ENCODE measurements around the gene TPCN1. TPM values are rescaled to one million over a fixed set of nuclear protein-coding genes. Genes with fewer than 3 reads are reported as not detected.

Gene TPCN1
- total RNA-seq, 3 donors from 2014 or later (not counting 1 experiment from before 2014, with no cell fraction given) = 7.2 to 21.4 (median 10.7) TPM

DNA sequence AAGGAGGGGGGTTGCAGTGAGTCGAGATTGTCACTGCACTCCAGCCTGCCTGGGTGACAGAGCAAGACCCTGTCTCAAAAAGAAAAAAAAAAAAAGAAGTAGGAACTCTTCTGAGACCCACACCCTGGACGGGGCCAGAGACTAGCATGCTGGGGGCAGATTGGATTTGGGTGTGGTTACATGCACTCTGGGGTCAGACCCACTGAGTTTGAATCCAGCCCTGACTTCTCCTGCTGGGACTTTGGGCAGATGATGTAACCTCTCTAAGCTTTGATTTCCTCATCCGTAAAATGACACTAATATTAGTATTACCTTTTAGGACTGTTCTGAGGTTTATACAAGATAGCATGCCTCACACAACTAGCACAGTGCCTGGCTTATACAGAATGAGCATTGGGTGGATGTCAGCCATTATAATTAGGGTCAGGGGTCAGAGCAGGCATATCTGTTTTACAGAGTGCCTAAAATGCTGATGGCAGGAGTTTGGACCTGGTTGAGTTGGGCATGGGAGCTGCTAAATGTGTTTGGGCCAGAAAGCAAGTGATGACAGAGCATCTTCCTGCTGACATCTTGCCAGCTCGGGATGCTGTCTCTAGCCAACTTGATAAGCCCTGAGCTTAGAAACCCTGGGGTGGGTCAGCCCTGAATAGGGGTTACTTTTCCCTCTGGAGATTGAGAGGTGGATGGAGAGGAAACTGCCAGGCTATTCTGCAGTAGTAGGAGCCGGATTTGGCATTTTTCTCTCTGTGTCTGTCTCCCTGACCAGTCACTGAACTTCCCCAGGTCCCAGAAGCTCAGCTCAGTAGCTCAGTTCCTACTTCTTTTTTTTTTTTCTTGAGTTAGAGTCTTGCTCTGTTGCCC is 15.5 kb downstream of the TPCN1 start:
- Mint-ChIP-seq H3K4me3 (no peak overlapping the region), H3K27ac (no peak overlapping the region), H3K27me3 (ENCODE audit: low read depth in 2 of 2) (no peaks in the 10 kb centered on the region), H3K4me1 (peaks cover 12 to 16% of the 10 kb centered on the region in 2 donors), H3K9me3 (no peaks in the 10 kb centered on the region), H3K36me3 (no peaks in the 10 kb centered on the region)
- H3K9me3 ChIP-seq (ENCODE audit: control insufficient read depth, insufficient read depth, low read length) = no peaks in the 10 kb centered on the region
- H3K27me3 ChIP-seq (ENCODE audit: control insufficient read depth, insufficient read depth, low read length) = no peaks in the 10 kb centered on the region
- no peak overlapping the region for H3K4me3 ChIP-seq (ENCODE audit: low read length)
- H3K4me1 ChIP-seq (ENCODE audit: control insufficient read depth, insufficient read depth, low read length) = peaks cover 30% of the 10 kb centered on the region
- 78% methylated on average over 4 of the region's 5 CpGs for WGBS (ENCODE audit: insufficient coverage)
- no peak for ATAC-seq
- TF ChIP-seq, protein P1, sequence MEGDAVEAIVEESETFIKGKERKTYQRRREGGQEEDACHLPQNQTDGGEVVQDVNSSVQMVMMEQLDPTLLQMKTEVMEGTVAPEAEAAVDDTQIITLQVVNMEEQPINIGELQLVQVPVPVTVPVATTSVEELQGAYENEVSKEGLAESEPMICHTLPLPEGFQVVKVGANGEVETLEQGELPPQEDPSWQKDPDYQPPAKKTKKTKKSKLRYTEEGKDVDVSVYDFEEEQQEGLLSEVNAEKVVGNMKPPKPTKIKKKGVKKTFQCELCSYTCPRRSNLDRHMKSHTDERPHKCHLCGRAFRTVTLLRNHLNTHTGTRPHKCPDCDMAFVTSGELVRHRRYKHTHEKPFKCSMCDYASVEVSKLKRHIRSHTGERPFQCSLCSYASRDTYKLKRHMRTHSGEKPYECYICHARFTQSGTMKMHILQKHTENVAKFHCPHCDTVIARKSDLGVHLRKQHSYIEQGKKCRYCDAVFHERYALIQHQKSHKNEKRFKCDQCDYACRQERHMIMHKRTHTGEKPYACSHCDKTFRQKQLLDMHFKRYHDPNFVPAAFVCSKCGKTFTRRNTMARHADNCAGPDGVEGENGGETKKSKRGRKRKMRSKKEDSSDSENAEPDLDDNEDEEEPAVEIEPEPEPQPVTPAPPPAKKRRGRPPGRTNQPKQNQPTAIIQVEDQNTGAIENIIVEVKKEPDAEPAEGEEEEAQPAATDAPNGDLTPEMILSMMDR (IDR thresholded peaks at IDR 0.05) = no peak
- DNase-seq = no peak
- H3K36me3 ChIP-seq (ENCODE audit: control insufficient read depth, insufficient read depth, low read length) = no peaks in the 10 kb centered on the region
- intact Hi-C loops (cut with micrococcal nuclease) = no loop called here
- no peak overlapping the region for H3K27ac ChIP-seq (ENCODE audit: low read length)

DNA sequence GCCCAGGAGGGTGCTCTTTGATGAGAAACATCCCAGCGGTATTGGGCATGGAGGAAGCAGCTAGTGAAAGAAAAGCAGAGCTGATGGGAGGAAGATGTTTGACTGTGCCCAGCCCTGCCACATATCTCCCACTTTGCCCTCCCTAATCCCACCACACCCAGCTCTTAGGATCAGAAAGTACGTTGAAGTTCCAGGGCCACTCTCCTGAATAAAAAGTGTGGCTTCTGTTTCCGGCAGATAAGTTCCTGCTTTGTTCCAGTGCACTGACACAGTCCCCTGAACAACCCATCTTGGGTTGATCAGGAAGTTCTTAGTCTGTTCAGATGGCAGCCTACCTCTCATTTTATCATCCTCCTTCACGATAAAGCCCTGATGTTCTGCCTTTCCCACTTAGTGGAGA is 16.5 kb downstream of the TPCN1 start:
- 61% methylated on average over 3 of the region's 4 CpGs for WGBS (ENCODE audit: insufficient coverage)
- Mint-ChIP-seq H3K4me3 (no peak overlapping the region), H3K27me3 (ENCODE audit: low read depth in 2 of 2) (no peaks in the 10 kb centered on the region), H3K4me1 (peaks cover 9 to 13% of the 10 kb centered on the region in 2 donors), H3K27ac (no peak overlapping the region), H3K36me3 (no peaks in the 10 kb centered on the region), H3K9me3 (no peaks in the 10 kb centered on the region)
- DNase-seq (no peak), ATAC-seq (no peak)
- no peak overlapping the region for H3K4me3 ChIP-seq (ENCODE audit: low read length)
- H3K9me3 ChIP-seq (ENCODE audit: control insufficient read depth, insufficient read depth, low read length) = no peaks in the 10 kb centered on the region
- no peaks in the 10 kb centered on the region for H3K27me3 ChIP-seq (ENCODE audit: control insufficient read depth, insufficient read depth, low read length)
- intact Hi-C loops (cut with micrococcal nuclease) = no loop called here
- no peak overlapping the region for H3K27ac ChIP-seq (ENCODE audit: low read length)
- TF ChIP-seq, protein P1 (IDR thresholded peaks at IDR 0.05) = no peak
- no peaks in the 10 kb centered on the region for H3K36me3 ChIP-seq (ENCODE audit: control insufficient read depth, insufficient read depth, low read length)
- H3K4me1 ChIP-seq (ENCODE audit: control insufficient read depth, insufficient read depth, low read length) = peaks cover 24% of the 10 kb centered on the region

- Mint-ChIP-seq H3K36me3 (no peaks in the 10 kb centered on the region), H3K9me3 (no peaks in the 10 kb centered on the region), H3K27me3 (ENCODE audit: low read depth in 2 of 2) (no peaks in the 10 kb centered on the region), H3K4me3 (no peak overlapping the region), H3K4me1 (peaks cover 4 to 7% of the 10 kb centered on the region in 2 donors), H3K27ac (no peak overlapping the region)
- 68% methylated on average over 3 of the region's 3 CpGs for WGBS (ENCODE audit: insufficient coverage)
- Histone ChIP-seq H3K4me1 (ENCODE audit: control insufficient read depth, insufficient read depth, low read length) (peaks cover 18% of the 10 kb centered on the region), H3K27ac (ENCODE audit: low read length) (no peak overlapping the region), H3K9me3 (ENCODE audit: control insufficient read depth, insufficient read depth, low read length) (no peaks in the 10 kb centered on the region), H3K27me3 (ENCODE audit: control insufficient read depth, insufficient read depth, low read length) (no peaks in the 10 kb centered on the region), H3K4me3 (ENCODE audit: low read length) (no peak overlapping the region), H3K36me3 (ENCODE audit: control insufficient read depth, insufficient read depth, low read length) (no peaks in the 10 kb centered on the region)
- DNase-seq = no peak
- TF ChIP-seq, protein P1 (IDR thresholded peaks at IDR 0.05) = no peak
- intact Hi-C loops (cut with micrococcal nuclease) = no loop called here
- ATAC-seq = no peak
Observed at GRCh38 chr12:113238309-113238708, 17.0 kb downstream of the TPCN1 start.

Data from natural killer cell (primary cell).